ENCODE results near the gene ALDOC. TPM values are rescaled to one million over a fixed set of nuclear protein-coding genes. Genes with fewer than 3 reads are reported as not detected.

Gene ALDOC
- total RNA-seq (2014; rRNA removed; shearing (Covaris generic)), result 62.4 and 70.7 TPM in 2 replicates
- total RNA-seq (2022), result 25.7 and 46.2 TPM in 2 replicates
- percentile 46 among the genes with signal in this experiment for Bru-seq, nascent RNA
- BruChase-seq, experiment 1, labeled RNA remaining after a 6-hour chase, result percentile 52 among the genes with signal in this experiment
- percentile 45 among the genes with signal in this experiment for BruChase-seq, experiment 2, labeled RNA remaining after a 2-hour chase
- long read RNA-seq, transcript ALDOC-201 (9 exons, 1,982 nt), result major isoform, 11 of 17 reads
- long read RNA-seq, partial matches to known transcripts, result 1 of 17 reads
- long read RNA-seq, other reads (novel, unspliced or antisense), result 2 of 17 reads

DNA sequence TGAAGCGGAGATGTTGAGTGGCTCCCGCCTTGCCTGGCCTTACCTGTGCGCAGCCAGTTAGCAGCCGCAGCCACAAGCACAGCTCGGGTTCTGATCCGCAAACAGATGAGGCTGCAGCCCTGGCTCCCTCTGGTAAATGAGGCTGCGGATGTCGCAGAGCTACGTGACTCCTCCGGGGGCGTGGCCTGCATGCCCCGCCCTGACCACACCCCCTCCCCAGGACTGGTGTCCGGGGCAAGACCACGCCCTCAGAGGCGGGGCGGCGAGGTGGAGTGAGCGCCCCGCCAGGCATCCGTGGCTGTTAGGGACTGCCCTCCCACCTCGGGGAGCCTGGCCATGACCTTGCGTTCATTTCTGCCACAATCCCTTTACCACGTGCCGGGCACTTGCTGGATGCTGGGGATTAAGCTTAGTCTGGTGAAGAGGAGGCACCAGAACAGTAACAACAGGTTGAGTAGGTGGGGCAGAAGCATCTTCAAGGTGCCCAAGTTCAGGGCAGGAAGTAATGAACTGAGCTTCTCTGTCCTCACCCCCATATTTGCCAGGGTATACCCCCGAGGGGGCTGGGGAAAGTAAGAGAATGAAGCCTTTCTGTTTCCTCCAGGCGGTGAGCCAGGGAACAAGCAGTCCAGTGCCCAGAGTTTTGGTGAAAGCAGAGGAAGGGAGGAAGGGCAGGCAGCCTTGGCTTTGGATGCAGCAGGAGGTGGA is at the start of gene ALDOC:
ALDOC (minus strand) TSS at position 138 of the 708 bp plus-strand sequence. CDS start 1,363 bp downstream, outside the sequence.
- intact Hi-C loops (cut with micrococcal nuclease; ENCODE audit: unreplicated experiment), result no loop called here
- H3K36me3 ChIP-seq (ENCODE audit: insufficient read depth, low read length), result peaks cover 67% of the 10 kb centered on the region
- TF ChIP-seq, protein P1, sequence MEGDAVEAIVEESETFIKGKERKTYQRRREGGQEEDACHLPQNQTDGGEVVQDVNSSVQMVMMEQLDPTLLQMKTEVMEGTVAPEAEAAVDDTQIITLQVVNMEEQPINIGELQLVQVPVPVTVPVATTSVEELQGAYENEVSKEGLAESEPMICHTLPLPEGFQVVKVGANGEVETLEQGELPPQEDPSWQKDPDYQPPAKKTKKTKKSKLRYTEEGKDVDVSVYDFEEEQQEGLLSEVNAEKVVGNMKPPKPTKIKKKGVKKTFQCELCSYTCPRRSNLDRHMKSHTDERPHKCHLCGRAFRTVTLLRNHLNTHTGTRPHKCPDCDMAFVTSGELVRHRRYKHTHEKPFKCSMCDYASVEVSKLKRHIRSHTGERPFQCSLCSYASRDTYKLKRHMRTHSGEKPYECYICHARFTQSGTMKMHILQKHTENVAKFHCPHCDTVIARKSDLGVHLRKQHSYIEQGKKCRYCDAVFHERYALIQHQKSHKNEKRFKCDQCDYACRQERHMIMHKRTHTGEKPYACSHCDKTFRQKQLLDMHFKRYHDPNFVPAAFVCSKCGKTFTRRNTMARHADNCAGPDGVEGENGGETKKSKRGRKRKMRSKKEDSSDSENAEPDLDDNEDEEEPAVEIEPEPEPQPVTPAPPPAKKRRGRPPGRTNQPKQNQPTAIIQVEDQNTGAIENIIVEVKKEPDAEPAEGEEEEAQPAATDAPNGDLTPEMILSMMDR (conservative IDR thresholded peaks at IDR 0.05; ENCODE audit: low read length), result no peak
- TF ChIP-seq EZH2phosphoT487 (IDR thresholded peaks at IDR 0.05; ENCODE audit: borderline replicate concordance, low read depth, low read length), result no peak
- H3K27ac ChIP-seq (ENCODE audit: low read depth, low read length, poor library complexity, severe bottlenecking), result peak within 1 kb of the TSS; percentile 58
- H3K4me2 ChIP-seq (ENCODE audit: low read length), result peak within 1 kb of the TSS; percentile 50
- peak; percentile 99 for DNase-seq (ENCODE audit: low spot score)
- H4K20me1 ChIP-seq (ENCODE audit: insufficient read depth, low read length), result no peaks in the 10 kb centered on the region
- no TSS peak for BruUV-seq (replicated peaks)
- ChIA-PET POLR2A (interaction anchor here (0.5 to 1.6 kb wide), 6 partner anchors 8 to 84 kb away, joined by 3 to 13 read pairs (median 4); no protein-coding TSS in a partner anchor), CTCF (ENCODE audit: unreplicated experiment) (interaction anchor here (0.9 to 1.3 kb wide), 2 partner anchors 21 to 70 kb away, joined by 3 to 5 read pairs; no protein-coding TSS in a partner anchor)
- peak within 1 kb of the TSS; percentile 34 for H3K4me3 ChIP-seq (ENCODE audit: low read depth, low read length, poor library complexity, severe bottlenecking)
- no peaks in the 10 kb centered on the region for H3K9me2 ChIP-seq (ENCODE audit: insufficient read depth, low read length)
- no peaks in the 10 kb centered on the region for H3K9me3 ChIP-seq (ENCODE audit: low read length)
- no peaks in the 10 kb centered on the region for H3K79me2 ChIP-seq (ENCODE audit: insufficient read depth, low read depth, low read length)
- no peak within 1 kb of the TSS for H2AFZ ChIP-seq (ENCODE audit: low read length)
- peaks cover 17% of the 10 kb centered on the region for H3K4me1 ChIP-seq (ENCODE audit: insufficient read depth, low read length, poor library complexity, severe bottlenecking)

DNA sequence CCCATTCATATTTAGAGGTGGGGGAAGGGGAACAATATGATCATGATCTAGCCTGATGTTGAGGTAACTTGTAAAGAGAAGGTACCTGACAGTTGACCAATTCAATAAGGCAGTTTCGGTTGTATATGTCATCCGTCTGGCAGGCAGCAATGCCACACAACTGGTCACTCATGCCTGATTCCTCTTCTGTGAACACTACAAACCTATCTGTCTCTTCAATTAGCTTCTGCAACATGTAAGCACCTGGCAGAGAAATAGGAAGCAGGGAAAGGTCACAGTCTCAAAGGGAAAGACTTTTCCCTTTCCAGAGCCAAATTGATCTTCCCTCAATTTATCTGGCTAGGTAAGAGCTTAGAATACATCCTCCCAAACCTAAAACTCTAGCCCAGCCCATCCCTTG is 47.5 kb upstream of the ALDOC start:
- TF ChIP-seq, protein P1 (conservative IDR thresholded peaks at IDR 0.05; ENCODE audit: low read length), result no peak
- TF ChIP-seq EZH2phosphoT487 (IDR thresholded peaks at IDR 0.05; ENCODE audit: borderline replicate concordance, low read depth, low read length), result no peak
- Histone ChIP-seq H3K4me2 (ENCODE audit: low read length) (peak overlapping the region; percentile 15; the same call in 1 of the 2 replicates), H3K9me3 (ENCODE audit: low read length) (no peaks in the 10 kb centered on the region), H3K9me2 (ENCODE audit: insufficient read depth, low read length) (no peaks in the 10 kb centered on the region), H3K36me3 (ENCODE audit: insufficient read depth, low read length) (peaks cover 95% of the 10 kb centered on the region), H3K4me1 (ENCODE audit: insufficient read depth, low read length, poor library complexity, severe bottlenecking) (peaks cover 13% of the 10 kb centered on the region), H4K20me1 (ENCODE audit: insufficient read depth, low read length) (no peaks in the 10 kb centered on the region), H3K79me2 (ENCODE audit: insufficient read depth, low read depth, low read length) (no peaks in the 10 kb centered on the region), H2AFZ (ENCODE audit: low read length) (no peak overlapping the region), H3K4me3 (ENCODE audit: low read depth, low read length, poor library complexity, severe bottlenecking) (no peak overlapping the region), H3K27ac (ENCODE audit: low read depth, low read length, poor library complexity, severe bottlenecking) (peak overlapping the region; percentile 42)
- CTCF ChIA-PET (ENCODE audit: unreplicated experiment), result no interaction called here
- no TSS peak for BruUV-seq (replicated peaks)
- DNase-seq (ENCODE audit: low spot score), result peak; percentile 64
- POLR2A ChIA-PET, result interaction anchor here (0.8 to 0.9 kb wide), 2 partner anchors 11 to 121 kb away, joined by 3 to 5 read pairs; no protein-coding TSS in a partner anchor
- intact Hi-C loops (cut with micrococcal nuclease; ENCODE audit: unreplicated experiment), result loop anchor here (10.0 kb wide), 1 partner anchor 61 kb away; no protein-coding TSS in a partner anchor

Measured in OCI-LY7 (cell line).